ENCODE data around the gene BTG3. TPM values are rescaled to one million over a fixed set of nuclear protein-coding genes. Genes with fewer than 3 reads are reported as not detected.

The BTG3 gene
- total RNA-seq, 4 donors from 2014 or later, result 23.1 to 52.0 (median 38.8) TPM

DNA sequence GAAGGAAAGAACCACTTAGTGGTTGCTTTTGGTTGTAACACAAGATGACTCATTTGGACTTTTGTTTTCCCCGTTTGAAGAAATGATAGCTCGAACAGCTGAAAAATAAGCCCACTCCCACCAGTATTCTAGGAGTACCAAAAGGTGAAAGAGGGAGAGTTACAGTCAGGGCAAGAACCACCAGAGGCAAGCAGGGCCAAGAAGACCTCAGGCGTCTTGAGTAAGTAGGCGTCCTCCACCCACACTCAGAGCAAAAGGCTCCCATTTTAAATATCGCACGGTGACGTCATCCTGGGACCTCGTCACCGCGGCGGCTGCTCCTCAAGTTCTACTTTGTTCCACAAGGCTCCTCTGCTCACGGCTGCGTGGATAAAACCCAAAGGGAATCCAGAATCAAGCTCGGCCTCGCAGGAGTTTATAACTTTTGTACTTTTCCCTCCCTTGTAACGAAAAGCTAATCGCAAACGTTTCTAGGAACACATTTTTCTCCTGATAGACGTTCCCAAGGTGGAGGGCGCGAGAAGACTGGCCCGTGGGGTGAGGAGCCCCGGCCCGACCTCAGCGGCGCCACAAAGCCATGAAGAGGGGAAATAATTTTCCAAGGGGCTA is 1.2 kb downstream of the BTG3 start:
- no peaks in the 10 kb centered on the region for H3K27me3 ChIP-seq
- peak; percentile 9 to 30 for TF ChIP-seq POLR2A (IDR thresholded peaks at IDR 0.05)
- peak; percentile 79 for TF ChIP-seq POLR2AphosphoS5 (IDR thresholded peaks at IDR 0.05)
- TF ChIP-seq, protein P1, sequence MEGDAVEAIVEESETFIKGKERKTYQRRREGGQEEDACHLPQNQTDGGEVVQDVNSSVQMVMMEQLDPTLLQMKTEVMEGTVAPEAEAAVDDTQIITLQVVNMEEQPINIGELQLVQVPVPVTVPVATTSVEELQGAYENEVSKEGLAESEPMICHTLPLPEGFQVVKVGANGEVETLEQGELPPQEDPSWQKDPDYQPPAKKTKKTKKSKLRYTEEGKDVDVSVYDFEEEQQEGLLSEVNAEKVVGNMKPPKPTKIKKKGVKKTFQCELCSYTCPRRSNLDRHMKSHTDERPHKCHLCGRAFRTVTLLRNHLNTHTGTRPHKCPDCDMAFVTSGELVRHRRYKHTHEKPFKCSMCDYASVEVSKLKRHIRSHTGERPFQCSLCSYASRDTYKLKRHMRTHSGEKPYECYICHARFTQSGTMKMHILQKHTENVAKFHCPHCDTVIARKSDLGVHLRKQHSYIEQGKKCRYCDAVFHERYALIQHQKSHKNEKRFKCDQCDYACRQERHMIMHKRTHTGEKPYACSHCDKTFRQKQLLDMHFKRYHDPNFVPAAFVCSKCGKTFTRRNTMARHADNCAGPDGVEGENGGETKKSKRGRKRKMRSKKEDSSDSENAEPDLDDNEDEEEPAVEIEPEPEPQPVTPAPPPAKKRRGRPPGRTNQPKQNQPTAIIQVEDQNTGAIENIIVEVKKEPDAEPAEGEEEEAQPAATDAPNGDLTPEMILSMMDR (IDR thresholded peaks at IDR 0.05), result peak in 2 of 4 experiments; percentile 14 to 35
- TF ChIP-seq EP300 (IDR thresholded peaks at IDR 0.05), result no peak
- peaks cover 0 to 22% (median 9%) of the 10 kb centered on the region in 3 donors for H3K4me1 ChIP-seq
- H3K27ac ChIP-seq, result peak overlapping the region; percentile 59 to 94 (median 92)
- no peaks in the 10 kb centered on the region for H3K9me3 ChIP-seq
- peak overlapping the region; percentile 71 to 89 for H3K4me3 ChIP-seq
- WGBS, 2 donors (ENCODE audit: low coverage in 1 of 2), result 1% methylated on average over 14 to 19 of the region's 26 CpGs
- peak; percentile 79 for ATAC-seq
- H3K36me3 ChIP-seq, result peaks cover 0 to 13% of the 10 kb centered on the region in 2 donors

DNA sequence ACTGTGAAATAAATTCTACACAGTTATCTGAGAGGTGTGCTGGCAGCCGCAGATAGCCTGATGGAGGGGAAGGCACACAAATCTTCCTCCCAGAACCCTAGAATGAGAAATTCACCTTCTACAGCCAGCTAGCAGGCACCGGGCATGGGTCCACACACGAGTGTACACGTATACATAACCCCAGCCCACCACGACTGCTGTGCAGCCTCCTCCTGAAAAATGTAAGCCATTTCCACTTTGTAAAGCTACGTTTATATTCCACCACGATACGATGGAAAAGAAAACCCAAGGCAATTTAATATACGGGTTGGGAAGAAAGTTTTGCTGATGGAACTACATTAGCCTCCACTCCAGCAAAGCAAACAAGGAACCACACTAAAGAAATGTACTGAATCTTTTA is 1.8 kb downstream of the BTG3 start:
- H3K36me3 ChIP-seq, result peaks cover 0 to 13% of the 10 kb centered on the region in 2 donors
- no peaks in the 10 kb centered on the region for H3K9me3 ChIP-seq
- H3K27ac ChIP-seq, result peak overlapping the region; percentile 59 to 94 (median 92)
- 1 to 4% methylated on average over 7 of the region's 9 CpGs for WGBS, 2 donors (ENCODE audit: low coverage in 1 of 2)
- H3K27me3 ChIP-seq, result no peaks in the 10 kb centered on the region
- TF ChIP-seq, protein P1 (IDR thresholded peaks at IDR 0.05), result no peak
- TF ChIP-seq EP300 (IDR thresholded peaks at IDR 0.05) (no peak), POLR2AphosphoS5 (IDR thresholded peaks at IDR 0.05) (no peak), POLR2A (IDR thresholded peaks at IDR 0.05) (no peak)
- peaks cover 0 to 22% (median 9%) of the 10 kb centered on the region in 3 donors for H3K4me1 ChIP-seq
- peak overlapping the region; percentile 71 to 89 for H3K4me3 ChIP-seq
- ATAC-seq, result no peak

DNA sequence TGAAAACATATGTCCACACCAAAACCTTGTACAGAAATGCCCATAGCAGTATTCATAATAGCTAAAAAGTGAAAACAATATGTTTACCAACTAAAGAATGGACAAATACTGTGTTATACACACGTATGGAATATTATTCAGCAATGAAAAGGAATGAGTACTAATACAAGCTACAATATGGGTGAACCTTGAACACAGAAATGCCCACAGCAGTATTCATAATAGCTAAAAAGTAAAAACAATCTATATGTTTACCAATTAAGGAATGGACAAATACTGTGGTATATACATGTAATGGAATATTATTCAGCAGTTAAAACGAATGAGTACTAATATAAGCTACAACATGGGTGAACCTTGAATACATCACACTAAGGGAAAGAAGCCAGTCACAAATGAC is 3.0 kb downstream of the BTG3 start:
- Histone ChIP-seq H3K27ac (no peak overlapping the region), H3K9me3 (no peaks in the 10 kb centered on the region), H3K27me3 (no peaks in the 10 kb centered on the region), H3K36me3 (peaks cover 0 to 18% of the 10 kb centered on the region in 2 donors), H3K4me3 (no peak overlapping the region), H3K4me1 (peaks cover 0 to 22% (median 9%) of the 10 kb centered on the region in 3 donors)
- 80 to 85% methylated on average over 2 of the region's 2 CpGs for WGBS, 2 donors (ENCODE audit: low coverage in 1 of 2)
- no peak for TF ChIP-seq EP300 (IDR thresholded peaks at IDR 0.05)
- no peak for TF ChIP-seq POLR2AphosphoS5 (IDR thresholded peaks at IDR 0.05)
- TF ChIP-seq POLR2A (IDR thresholded peaks at IDR 0.05), result no peak
- TF ChIP-seq, protein P1 (IDR thresholded peaks at IDR 0.05), result no peak
- ATAC-seq, result no peak

DNA sequence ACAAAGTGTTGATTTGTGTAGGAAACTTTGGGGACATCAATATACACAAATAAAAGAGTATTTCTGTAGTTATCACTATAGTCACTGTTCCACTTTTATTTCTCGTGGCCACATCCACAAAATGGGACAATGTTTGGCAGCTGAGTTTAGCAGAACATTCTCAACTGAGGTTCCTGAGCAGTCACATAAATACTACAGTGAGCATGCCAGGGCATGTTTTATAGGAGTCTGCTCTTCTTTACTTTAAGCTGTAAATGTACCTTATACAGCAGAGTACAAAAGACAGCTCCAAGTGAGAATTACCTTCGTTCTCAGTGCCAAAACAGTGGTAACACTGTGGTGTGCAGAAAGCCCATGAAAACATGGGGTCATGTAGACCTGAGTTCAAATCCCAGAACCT is 5.0 kb downstream of the BTG3 start:
- 90% methylated on average over 2 of the region's 2 CpGs for WGBS, 2 donors (ENCODE audit: low coverage in 1 of 2)
- H3K9me3 ChIP-seq, result no peaks in the 10 kb centered on the region
- TF ChIP-seq POLR2AphosphoS5 (IDR thresholded peaks at IDR 0.05), result no peak
- TF ChIP-seq, protein P1 (IDR thresholded peaks at IDR 0.05), result no peak
- no peak for TF ChIP-seq POLR2A (IDR thresholded peaks at IDR 0.05)
- no peak for TF ChIP-seq EP300 (IDR thresholded peaks at IDR 0.05)

DNA sequence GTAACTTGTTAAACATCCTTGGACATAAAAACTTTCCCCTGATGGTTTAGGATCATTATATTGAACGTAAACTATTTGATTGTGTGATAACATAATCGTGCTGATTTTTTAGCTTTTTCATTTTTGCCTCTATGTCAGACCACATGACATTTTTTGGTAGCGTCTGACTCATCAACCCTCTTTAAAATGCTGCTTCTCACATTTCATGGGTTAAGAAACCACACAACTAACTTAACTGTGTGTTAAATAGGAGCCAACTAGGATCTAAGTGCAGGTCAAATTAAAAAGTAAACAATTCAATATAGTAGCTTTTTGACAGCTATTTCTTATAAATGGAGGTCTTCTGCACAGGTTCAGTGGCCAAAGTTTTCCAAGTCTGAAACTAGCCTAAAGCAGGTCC is 9.8 kb downstream of the BTG3 start:
- no peak for ATAC-seq
- H3K4me3 ChIP-seq, result no peak overlapping the region
- TF ChIP-seq, protein P1 (IDR thresholded peaks at IDR 0.05), result no peak
- TF ChIP-seq EP300 (IDR thresholded peaks at IDR 0.05), result no peak
- TF ChIP-seq POLR2AphosphoS5 (IDR thresholded peaks at IDR 0.05), result no peak
- no peak for TF ChIP-seq POLR2A (IDR thresholded peaks at IDR 0.05)
- no peaks in the 10 kb centered on the region for H3K4me1 ChIP-seq
- H3K36me3 ChIP-seq, result peaks cover 0 to 68% of the 10 kb centered on the region in 2 donors
- no peaks in the 10 kb centered on the region for H3K27me3 ChIP-seq
- WGBS, 2 donors (ENCODE audit: low coverage in 1 of 2), result 75 to 88% methylated on average over 2 to 3 of the region's 3 CpGs
- H3K9me3 ChIP-seq, result no peaks in the 10 kb centered on the region
- no peak overlapping the region for H3K27ac ChIP-seq

More for the DNA sequence above, 5.0 kb downstream of the BTG3 start:
- Histone ChIP-seq H3K36me3 (peaks cover 0 to 38% of the 10 kb centered on the region in 2 donors), H3K27ac (no peak overlapping the region), H3K4me1 (peaks cover 0 to 13% (median 6%) of the 10 kb centered on the region in 3 donors), H3K27me3 (no peaks in the 10 kb centered on the region), H3K4me3 (no peak overlapping the region)
- ATAC-seq, result no peak
